IPS-NIHi7 (cell line): ENCODE results near the gene NEK2.
"Not testable (repeated sequence)": the region's sequence is repeated elsewhere in the genome, so short reads cannot be mapped to it uniquely, and the experiment has no call there.

Experiments used
- DNase-seq: peaks from one replicate; pipeline ENCODE4 v3.0.0; 2012; ENCODE audit warnings: mixed read lengths; ENCODE audit errors: extremely low spot score

NEK2 gene

DNA sequence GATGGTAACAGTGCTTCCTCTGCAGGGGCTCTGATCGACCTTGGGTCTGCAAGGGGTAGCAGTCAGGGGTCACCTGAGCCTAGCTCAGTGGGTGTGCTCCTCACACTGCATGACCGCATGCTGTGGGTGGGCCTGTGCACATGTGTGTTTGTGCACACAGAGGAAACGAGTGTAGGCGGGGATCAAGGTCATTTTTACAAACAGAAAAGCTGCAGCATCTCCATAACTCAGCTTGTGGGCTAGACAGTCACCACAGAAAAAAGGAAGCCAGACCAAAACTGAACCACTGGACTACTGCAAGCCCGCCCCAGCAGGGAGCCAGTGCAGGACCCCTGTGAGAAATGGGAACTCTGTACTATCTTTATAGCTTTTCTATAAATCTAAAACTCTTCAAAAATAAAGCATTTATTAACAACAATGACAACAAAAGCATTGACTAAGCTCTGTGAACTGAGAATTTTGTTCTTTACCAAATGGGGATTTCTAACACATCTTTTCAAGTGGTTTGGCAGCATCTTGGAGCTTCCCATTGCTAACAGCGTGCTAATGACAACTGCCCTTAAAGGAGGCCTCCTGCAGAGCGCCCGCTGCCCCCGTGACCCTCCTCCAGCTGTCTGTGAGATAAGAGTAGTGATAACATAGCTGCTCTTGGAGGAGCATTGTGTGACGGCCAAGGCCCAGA is 19.9 kb upstream of the NEK2 start:
- DNase-seq = peak; percentile 31

DNA sequence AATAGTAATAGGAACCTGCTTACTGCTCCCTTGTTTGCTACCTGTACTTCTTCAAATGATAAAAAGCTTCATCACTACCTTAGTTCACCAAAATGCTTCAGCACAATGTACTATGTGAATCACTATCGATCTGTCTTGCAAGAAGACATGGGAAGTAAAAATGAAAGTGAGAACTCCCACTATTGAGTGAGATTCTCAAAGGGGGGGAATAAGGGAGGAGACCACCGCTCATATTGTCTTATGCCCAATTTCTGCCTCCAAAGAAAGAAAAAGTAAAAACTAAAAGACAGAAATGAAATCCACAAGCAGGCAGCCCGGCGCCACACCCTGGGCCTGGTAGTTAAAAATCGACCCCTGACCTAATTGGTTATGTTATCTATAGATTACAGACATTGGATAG is 18.5 kb upstream of the NEK2 start:
- DNase-seq = not testable (repeated sequence)

DNA sequence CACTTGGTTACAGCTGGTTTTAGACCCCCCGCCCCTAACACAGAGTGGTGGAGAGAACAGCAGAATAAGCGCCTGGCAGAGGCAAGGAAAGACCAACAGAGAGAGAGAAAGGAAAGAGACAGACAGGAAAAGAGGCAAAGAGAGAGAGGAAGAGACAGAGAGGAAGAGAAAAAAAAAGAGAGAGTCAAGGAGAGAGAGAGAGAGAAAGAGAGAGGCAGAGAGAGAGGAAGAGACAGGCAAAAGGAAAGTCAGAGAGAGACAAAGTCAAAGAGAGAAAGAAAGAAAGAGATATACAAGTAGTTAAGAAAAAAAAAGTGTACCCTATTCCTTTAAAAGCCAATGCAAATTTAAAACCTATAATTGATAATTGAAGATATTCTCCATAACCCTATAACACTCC is 13.0 kb upstream of the NEK2 start:
- DNase-seq = no peak

DNA sequence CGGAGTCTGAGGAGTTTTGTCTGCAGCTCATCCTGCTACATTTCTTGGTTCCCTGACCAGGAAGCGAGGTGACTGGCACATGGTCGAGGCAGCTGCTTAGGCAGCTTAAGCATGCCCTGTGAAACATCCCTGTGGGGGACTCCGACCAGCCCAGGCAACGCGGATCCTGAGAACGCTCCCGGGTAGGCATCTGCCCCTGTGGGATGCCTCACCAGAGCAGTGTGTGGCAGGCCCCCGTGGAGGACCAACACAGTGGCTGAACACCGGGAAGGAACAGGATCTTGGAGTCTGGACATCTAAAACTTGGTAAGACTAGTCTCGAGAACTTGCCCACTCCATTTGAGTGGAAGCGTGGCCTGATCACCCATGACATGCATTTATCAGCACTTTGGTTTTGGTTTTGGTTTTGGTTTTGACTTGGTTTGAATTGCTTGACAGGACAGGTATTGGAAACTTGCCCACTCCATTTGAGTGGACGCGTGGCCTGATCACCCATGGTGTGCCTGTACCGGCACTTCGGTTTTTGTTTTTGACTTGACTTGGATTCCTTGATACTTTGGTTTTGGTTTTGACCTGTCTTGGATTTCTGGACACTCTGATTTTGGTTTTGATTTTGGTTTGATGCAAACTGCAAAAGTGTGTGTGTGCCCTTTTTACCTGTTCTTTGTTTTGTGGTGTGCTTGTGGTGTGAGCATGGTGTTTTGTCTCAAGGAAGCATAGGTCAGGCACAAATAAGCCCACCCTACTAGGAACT is 12.2 kb upstream of the NEK2 start:
- DNase-seq = no peak

DNA sequence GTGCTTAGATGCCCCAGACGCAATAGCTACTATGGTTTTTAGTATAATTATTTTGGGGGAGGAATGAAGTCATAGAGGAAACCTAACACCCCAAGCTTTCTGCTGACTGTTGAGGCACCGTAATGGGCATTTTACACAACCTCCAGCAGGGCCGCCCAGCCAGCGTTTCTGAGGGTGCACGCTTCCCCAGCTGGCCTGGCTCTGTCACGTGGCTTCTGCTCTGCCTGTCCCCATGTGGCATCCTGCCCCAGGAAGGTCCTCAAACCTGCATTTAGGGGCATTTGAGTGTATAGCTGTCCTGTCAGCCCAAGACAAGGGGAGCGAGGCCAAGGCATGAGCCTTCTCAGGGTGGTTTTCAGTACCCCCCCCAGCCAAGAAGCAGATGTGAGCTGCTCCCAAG is 10.4 kb upstream of the NEK2 start:
- no peak for DNase-seq

DNA sequence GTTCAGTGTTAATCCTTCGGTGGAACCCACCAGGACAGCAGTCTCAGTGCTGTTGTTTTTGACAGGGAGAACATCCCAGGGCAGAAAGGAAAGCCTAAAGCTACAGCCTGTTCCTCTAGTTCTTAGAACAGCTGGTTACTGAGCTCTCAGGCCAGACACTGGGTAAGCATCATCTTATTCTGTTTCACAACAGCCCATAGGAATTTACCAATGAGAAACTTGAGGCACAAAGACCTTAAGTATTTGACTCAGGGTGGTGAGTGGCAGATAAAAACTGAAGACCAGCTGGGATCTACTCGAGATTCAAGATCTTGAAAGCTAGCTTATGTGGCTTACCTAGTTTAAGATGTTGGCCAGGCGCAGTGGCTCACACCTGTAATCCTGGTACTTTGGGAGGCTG is 9.4 kb upstream of the NEK2 start:
- no peak for DNase-seq

DNA sequence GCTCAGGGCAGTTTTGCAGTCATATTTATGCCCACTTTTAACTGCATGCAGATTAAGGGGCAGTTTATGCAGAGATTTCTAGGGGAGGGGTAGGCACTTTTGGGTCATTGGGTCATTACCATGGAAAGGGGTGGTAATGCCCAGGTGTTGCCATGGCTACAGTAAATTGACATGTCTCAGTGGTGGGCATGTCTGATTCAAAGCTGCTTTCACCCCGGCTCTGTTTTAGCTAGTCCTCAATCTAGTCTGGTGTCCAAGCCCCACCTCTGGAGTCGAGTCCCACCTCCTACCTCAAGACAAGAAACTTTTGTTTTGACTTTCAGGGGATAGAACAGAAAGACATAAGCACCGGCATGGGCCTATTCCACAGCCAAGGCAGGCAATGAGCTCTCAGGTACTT is 8.9 kb upstream of the NEK2 start:
- DNase-seq = no peak

DNA sequence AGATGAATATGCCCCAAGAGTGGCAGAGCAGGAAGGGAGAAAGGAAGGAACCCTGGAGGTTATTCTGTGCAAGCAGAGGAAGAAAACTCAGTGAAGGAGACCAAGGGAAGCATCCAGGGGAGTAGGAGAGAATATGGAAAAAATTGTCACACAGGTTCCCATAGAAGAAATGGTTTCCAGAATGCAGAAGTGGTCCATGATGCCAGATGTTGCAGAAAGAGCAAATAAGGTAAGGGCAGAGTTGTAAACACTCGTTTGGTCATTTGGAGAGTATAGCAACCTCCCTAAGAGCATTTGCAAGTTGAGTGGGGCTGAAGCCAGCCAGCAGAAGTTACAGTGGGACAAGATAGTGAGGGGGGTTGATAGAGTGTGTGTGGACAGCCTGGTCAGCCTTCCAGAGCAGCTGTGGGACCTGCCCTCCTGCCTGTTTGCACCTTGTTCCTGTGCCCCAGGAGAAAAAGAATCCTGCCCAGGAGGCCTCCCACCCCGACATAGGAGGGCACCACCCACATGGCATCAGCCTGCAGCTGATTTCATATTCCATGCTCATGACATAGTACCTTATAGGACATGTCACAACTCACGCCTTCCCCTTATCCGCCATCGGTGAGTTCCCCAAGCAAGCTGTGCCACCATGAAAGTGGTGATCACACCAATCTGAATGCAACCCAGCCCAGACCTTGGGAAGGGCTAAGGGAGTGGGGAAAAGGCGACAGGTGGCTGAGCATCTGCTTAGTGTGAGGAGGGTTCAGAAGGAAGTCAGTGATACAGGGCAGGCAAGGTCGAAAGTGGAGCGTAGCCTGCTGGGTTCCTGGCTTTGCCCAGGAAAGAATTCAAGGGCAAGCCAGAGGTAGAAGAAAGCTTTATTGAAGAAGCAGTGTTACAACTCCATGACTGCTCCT is 8.2 kb upstream of the NEK2 start:
- DNase-seq = no peak

DNA sequence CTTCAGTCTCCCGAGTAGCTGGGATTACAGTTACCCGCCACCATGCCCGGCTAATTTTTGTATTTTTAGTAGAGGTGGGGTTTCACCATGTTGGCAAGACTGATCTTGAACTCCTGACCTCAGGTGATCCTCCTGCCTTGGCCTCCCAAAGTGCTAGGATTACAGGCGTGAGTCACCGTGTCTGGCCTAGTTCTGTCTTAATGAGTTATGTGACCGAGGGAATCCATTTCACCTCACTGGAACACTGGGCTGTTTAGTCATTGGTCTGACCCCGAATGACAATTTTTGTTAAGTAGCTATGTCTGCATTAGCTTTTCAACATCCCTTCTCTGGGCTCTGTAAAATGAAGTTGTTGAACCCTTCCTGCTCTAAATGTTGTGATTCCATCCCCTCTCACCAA is 6.8 kb upstream of the NEK2 start:
- not testable (repeated sequence) for DNase-seq

DNA sequence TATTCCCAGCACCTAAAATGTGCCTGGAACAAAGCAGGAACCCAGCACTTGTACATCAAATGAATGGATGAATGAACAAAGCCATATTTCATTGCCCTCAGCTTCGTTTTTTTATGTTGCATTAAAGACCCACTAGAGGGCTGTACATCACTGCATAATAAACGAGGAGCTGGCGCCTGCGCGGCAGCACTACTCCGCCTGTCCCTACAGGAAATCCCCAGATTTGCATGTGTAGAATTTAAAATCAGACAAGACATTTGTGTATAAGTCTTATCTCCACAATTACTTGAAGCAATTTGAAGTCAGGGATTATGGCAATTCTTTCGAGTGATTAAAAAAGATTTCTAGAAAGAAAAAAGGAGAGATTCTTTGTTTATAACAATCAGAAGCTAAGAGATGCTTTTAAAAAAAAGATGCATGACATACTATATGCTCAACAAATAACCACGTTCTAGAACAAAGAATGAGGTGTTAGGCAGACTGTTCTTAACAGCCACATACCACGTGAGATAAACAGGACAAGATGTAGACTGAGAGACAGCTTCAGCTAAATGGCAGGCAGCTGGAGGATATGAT is 5.4 kb upstream of the NEK2 start:
- DNase-seq = peak; percentile 63

DNA sequence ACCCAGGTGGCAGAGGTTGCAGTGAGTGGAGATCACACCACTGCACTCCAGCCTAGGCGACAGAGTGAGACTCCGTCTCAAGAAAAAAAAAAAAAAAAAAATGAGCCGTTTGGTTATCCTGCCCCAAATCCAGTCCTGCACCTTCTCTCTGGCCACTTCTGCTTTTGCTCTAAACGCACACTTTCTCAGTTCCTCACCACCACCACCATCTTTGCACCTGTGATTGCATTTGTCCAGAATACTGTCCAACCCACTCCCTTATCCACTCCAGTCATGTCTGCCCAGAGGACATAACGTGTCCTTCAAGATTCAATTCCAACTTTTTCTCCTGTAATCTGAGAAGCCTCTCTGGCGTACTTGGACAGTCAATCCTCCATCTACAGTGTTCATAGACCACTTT is 2.2 kb upstream of the NEK2 start:
- no peak for DNase-seq

DNA sequence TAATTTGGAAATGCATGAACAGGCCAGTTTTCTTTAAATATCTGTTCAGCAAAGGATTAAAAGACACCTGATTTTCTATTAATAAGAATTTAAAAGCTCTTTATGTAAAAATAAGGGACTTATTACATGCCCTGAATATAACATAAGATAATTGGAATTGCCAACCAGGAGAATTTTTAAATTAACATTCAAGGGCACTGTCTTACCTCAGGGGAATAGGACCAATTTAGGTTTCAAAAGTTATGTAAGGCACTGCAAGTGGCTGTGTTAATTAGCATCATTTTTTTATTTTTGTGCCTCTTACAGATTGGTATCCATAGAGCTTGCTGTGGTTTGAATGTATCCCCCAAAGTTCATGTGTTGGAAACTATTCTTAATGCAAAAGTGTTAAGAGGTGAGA is 1.3 kb upstream of the NEK2 start:
- DNase-seq = no peak

DNA sequence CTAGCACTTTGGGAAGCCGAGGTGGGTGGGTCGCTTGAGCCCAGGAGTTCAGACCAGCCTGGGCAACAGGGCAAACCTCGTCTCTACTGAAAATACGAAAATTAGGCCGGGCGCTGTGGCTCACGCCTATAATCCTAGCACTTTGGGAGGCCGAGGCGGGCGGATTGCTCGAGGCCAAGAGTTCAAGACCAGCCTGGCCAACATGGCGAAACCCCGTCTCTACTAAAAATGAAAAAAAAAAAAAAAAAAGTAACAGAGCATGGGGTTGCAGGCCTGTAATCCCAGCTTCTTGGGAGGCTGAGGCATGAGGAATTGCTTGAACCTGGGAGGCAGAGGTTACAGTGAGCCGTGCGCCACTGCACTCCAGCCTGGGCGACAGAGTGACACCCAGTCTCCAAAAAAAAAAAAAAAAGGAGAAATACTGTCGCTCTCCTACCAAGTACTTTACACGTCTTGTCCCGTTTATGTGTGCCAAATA is 724 bp upstream of the NEK2 start:
- DNase-seq = no peak

DNA sequence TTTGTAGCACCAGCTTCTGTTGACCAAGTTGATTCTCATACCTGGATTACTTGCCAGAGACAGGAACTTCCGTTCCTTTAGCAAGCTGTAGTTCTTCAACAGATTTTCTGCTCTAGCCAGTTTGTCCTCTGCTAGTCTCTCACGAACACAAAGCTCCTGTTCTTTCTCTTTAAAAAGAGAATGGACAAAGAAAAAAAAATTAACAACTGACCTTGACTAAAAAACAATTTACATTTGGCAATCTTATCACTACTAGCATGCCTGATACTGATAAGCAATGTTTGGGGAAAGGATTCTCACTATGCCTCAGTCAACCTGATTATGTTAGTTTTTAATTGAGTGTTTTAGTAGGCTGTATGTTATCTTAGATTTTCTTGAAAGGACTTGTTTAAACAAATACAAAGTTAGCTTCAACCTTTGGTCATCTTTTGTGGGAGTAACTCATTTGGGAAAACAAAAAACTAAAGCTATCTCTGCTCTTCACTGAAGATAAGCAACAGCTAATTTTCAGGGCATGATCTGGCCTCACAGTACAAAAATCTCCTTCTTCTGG is 8.3 kb downstream of the NEK2 start:
- no peak for DNase-seq

DNA sequence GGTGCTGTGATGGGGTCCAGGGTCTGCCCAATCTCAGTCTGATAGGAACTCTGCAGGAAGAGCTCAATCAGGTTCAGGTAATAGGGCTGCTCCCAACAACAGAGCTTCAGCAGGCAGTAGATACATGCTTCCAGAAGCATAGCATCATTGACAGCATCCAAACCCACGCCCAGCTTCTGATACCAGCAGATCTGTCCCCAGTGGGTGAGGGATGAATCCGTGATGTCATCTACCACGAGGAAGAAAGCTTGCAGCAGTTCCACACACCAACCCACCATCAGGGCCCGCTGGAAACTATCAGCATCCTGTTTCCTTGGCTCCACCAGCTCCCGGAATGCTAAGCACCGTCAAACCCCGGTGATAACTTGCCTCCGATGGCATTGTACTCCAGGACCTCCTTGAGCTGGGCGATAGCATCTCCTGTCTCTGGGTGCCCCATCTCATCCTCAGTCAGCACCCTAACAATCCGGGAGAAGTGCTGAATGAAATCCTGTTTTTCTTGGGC is 14.7 kb downstream of the NEK2 start:
- no peak for DNase-seq

DNA sequence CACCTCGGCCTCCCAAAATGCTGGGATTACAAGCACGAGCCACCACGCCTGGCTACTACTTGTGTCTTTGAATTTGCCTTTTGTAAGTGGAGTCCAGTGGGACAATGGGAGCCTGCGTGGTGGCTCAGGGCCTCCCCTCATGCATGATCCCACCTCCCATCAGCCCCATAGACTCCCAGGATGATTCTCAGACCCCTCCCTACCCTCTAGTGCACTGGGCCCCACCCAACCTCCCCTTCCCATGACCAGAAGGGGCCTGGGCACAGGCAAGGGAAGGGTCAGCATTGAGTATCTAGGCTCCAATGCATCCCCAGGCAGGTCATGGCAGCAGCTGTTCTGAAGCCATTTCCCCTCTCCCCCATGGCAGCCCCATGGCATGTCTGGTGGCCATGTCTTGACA is 18.7 kb downstream of the NEK2 start:
- DNase-seq = no peak

DNA sequence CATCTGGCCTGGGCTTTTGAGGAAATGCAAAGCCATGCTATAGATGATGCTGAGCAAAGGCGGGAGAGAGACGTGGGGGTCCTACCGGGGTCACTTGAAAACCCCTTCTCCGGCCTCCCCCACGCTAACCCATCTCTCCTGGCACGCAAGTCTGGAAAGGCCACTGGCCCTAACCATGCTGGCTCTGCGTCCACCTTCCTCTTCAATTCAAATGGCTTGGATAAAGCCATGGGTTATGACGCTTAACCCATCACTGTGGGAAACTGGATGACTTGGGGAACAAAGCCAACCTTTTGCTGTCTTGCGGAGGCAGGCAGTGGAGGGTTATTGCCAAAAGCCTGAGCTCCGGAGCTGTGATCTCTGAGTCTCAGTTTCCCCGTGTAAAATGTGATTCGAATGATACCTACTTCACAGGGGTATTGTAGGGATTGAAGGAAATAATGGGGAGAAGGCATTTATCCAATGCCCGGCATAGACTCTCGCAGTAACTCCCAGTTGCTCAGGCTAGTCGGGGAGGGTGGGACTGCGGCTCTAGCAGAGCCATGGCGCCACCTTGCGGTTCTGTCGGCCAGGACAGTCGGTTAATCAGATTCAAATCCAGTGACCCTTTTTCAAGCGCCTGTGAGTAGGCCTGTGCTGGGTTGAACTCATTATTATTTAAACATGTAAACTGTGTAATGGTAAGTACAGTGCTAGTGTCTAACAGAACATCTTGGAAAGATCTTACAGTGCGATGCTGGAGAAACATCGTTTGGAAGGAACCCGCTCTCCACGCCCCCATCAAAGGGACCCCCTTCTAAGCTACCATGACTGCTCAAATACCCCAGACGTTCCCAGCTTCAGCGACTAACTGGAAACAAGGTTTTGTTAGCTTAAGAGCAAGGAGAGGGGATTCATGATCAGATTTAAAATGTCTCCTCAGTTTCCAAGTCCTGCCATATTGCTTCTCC is 20.3 kb downstream of the NEK2 start:
- peak; percentile 86 for DNase-seq

DNA sequence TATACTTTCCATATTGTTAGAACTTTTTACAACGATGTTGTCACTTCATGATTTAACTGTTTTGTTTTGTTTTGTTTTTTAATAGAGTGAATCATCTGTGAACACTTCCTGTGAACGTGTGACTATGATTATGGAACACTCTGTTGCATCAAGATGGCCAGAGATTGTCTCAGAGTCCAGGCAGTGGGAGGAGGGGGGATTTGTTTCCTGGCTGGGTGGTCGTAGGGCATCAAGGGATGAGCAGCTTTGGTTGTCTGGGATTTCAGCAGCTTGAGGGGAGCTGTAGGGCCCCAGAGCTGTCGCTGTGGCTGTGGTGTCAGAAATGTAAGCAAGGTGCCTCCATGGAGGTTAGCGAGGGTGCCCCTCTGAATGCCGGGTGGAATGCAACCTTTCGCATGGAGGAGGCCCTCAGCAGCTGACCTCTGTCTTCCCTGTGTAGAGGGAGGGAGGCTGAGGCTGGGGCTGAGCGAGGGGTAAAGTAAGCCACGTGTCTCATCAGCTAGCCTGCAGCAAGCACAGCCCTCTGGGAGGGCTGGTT is 21.4 kb downstream of the NEK2 start:
- no peak for DNase-seq

DNA sequence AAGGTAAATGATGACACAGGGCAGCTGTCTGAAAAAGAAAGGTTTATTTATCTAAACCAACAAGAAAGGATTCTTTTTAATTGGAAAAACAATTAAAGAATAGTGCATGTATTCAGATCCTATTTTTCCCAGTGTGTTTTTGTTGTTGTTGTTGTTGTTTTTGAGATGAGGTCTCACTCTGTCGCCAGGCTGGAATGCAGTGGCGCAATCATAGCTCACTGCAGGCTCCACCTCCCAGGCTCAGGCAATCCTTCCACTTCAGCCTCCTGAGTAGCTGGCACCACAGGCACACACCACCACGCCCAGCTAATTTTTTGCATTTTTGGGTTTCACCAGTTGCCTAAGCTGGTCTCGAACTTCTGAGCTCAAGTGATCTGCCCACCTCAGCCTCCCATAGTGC is 22.1 kb downstream of the NEK2 start:
- DNase-seq = no peak

DNA sequence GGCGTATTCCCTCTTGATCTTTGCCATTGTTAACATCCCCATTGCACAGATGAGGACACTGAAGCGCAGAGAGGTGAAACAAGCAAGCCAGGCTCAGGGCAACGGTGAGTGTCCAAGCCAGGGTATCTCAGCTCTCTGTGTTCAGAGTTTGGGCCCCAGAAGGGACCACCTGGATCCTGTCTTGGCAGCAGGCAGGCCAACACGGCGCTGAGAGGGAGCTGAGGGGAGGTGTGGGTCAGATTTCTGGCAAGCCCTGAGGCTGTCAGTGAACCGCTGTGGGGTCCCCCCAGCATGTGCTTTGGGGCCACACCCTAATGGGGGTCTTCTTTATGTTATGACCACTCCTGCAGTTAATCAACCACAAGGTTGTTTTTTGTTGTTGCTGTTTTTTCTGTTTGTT is 23.1 kb downstream of the NEK2 start:
- no peak for DNase-seq
